NCI-H1105 (cell line): ENCODE data around the gene RBL2.
"Not testable (repeated sequence)": the region's sequence is repeated elsewhere in the genome, so short reads cannot be mapped to it uniquely, and the experiment has no call there.

Experiments
- DNase-seq: peaks from one replicate; lab custom pipeline; 2025; lab: John Stamatoyannopoulos, UW

The RBL2 gene

GRCh38 chr16:53539759-53540718 is 105.8 kb downstream of the RBL2 start:
- DNase-seq = not testable (repeated sequence)
